SIG-M5 treated with dmso at 0.1 percent for 504 hours (cell line): ENCODE data around the gene USP10.

Experiments
- DNase-seq: peaks from one replicate; lab custom pipeline; 2025; ENCODE audit not compliant: unreplicated experiment; lab: John Stamatoyannopoulos, UW

USP10 gene

GRCh38 chr16:84800158-84800978 lies 100.6 kb downstream of the USP10 start:
- DNase-seq, result no peak

GRCh38 chr16:84803146-84803545 lies 103.3 kb downstream of the USP10 start:
- DNase-seq, result no peak

GRCh38 chr16:84804326-84804725 lies 104.5 kb downstream of the USP10 start:
- DNase-seq, result no peak

- DNase-seq, result peak; percentile 77
Measured at GRCh38 chr16:84806256-84806889, 106.6 kb downstream of the USP10 start.

- no peak for DNase-seq
Measured at GRCh38 chr16:84806890-84807258, 107.1 kb downstream of the USP10 start.

- DNase-seq, result no peak
Measured at GRCh38 chr16:84807776-84808175, 108.0 kb downstream of the USP10 start.

GRCh38 chr16:84808826-84809225 lies 109.0 kb downstream of the USP10 start:
- peak; percentile 26 for DNase-seq

GRCh38 chr16:84810518-84811273 lies 110.9 kb downstream of the USP10 start:
- peak; percentile 97 for DNase-seq

- DNase-seq, result no peak
Measured at GRCh38 chr16:84811529-84811928, 111.7 kb downstream of the USP10 start.

- no peak for DNase-seq
Measured at GRCh38 chr16:84813141-84813934, 113.5 kb downstream of the USP10 start.

- DNase-seq, result no peak
Measured at GRCh38 chr16:84815462-84815861, 115.7 kb downstream of the USP10 start.

GRCh38 chr16:84816023-84816422 lies 116.2 kb downstream of the USP10 start:
- no peak for DNase-seq

GRCh38 chr16:84816485-84816884 lies 116.7 kb downstream of the USP10 start:
- no peak for DNase-seq

- DNase-seq, result no peak
Measured at GRCh38 chr16:84817206-84817605, 117.4 kb downstream of the USP10 start.

- no peak for DNase-seq
Measured at GRCh38 chr16:84817613-84818012, 117.8 kb downstream of the USP10 start.

GRCh38 chr16:84818133-84818532 lies 118.3 kb downstream of the USP10 start:
- DNase-seq, result no peak

GRCh38 chr16:84818989-84819643 lies 119.3 kb downstream of the USP10 start:
- DNase-seq, result no peak

- peak; percentile 62 for DNase-seq
Measured at GRCh38 chr16:84819644-84820304, 120.0 kb downstream of the USP10 start, which contains the start of gene CRISPLD2. Gene CRISPLD2 (plus strand): TSS chr16:84819985. CDS start chr16:84838496, 18,511 bp downstream.

GRCh38 chr16:84820305-84820684 lies 120.5 kb downstream of the USP10 start:
- DNase-seq, result no peak

GRCh38 chr16:84820771-84821170 lies 121.0 kb downstream of the USP10 start:
- DNase-seq, result no peak
